Measurements from ENCODE around the gene PRKCH.

The PRKCH gene

GRCh38 chr14:61558271-61558670, 236.9 kb downstream of the PRKCH start:
- DNase-seq: no peak

DNA sequence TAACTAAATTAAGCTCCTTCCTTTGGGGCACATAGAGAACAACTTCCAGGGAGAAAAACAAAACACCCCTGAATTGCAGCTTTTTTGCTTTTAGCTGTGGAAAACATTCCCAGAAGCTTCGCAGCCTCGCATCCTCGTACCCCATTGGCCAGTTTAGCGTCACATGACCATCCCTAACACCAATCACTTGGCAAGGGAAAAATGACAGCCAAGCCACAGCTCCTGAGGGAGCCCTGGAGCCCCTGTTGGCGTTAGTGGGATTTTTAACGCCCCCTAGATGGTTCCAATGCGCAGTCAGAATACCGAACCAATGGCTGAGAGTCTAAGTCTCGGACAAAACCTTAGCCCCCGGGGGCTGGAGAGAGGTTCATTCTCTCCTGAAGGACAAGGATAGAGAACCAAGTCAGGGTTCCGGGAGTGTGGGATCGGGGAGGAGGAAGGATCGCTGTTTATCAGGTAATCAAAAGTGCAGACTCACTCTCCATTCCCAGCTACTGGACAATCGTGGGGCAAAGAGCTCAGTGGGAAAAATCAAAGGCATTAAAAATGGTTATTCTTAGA, 238.3 kb downstream of the PRKCH start:
- DNase-seq: no peak

DNA sequence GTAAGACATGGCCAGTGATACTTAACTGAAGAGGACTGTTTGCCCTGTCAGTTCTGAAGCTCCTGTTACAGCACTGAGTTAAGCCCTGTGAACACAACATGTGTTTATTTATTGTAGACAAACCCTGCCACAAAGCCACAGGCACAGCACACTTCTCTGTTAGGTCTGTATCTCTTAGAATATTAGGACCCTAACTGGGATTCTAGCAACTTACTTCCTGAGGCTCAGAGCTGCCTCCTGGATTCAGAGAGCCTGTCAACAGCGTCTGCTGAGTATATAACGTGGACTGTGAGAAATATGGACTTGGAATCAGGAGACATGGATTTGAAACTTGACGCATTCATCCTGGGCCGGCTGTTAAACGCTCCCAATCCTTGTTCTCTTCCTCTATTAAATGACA, 238.9 kb downstream of the PRKCH start:
- DNase-seq: no peak

DNA sequence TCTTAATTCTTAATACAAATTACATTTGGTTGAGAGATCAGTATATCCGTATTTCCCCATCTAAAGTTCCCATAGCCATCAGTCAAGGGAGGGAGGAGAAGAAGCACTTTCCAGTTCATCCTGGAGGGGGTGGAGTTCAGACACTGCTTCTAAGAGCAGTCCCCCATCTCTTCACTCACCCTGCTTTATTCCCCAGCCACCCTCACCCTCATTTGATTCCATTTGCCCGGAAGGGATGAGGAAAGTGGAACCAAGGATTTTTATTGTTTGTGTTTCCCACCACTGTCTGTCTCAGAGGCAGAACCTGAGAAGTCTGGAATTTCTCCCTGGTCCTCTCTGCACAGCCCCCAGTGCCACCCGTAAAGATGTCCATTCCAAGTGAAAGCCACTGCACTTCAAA, 239.7 kb downstream of the PRKCH start:
- DNase-seq: no peak

DNA sequence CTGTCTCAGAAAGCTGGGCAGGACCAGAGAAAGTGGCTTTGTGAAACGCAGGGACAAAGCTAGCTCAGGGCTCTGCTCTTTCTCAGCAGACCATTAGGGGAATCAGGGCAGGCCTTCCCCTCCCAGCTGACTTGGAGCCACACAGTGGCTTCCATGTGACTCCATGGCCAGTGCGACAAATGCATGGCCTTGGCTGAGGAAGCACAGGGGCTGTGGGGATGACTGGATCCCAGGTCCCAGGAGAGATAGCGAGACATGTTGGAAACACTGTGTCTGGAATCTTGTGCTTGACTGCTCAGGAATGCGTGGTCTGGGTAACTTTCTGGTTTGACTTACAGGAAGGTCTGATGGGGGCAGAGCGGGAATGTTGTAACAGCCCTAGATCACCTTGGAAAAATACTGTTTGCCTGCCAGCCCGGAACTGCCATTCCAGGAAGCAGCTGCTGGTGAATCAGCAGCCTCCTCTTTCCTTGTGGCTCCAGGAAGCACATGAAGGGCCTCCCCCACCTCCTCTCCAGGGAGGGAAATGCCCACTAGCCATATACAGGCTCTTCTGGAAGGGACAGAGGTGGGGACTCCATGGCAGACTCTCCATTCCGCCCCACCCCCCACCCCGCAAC, 240.4 kb downstream of the PRKCH start:
- no peak for DNase-seq

- no peak for DNase-seq
These were observed 241.2 kb downstream of the PRKCH start for GRCh38 chr14:61562321-61563161.

GRCh38 chr14:61563162-61563511, 241.8 kb downstream of the PRKCH start:
- DNase-seq: no peak

GRCh38 chr14:61563880-61564617, 242.7 kb downstream of the PRKCH start:
- no peak for DNase-seq

DNA sequence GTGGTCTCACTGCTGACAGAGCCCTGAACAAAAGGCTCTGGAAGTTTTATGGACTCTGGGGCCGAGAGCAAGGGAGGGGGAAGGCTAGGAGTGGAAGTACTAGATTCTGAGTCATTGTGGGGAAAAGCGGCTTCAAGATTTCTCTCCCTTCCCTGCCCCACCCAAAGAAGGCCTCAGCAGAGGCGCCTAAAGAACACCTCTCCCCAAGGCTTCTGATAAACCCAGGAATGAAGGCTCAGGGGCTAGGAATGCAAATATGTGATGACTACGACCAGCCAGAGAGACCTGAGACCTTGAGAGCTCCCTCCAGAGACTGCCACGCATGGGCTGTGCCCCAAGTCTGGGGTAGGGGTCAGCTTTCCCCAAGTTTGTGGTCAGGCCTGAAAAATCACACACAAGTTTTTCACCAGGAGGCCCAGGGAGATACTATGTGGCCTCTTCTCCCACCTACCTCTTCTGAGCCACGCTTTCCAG, 243.3 kb downstream of the PRKCH start:
- no peak for DNase-seq

DNA sequence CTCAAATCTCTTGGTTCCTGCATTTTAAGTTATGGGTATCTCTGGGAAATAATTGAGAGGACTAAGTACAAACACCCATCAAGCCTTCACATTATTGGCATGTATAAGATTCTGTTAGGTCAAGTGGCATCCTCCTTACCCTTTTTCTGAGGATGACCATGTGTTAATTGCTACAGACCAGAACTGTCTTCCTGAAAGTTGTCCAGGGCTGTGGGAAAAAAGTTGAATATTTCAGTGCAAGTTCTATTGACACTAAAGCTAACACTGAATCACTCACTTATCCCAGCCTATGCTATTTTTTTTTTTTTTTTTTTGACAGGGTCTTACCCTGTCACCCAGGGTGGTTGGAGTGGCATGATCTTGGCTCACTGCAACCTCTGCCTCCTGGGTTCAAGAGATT, 243.8 kb downstream of the PRKCH start:
- no peak for DNase-seq

DNA sequence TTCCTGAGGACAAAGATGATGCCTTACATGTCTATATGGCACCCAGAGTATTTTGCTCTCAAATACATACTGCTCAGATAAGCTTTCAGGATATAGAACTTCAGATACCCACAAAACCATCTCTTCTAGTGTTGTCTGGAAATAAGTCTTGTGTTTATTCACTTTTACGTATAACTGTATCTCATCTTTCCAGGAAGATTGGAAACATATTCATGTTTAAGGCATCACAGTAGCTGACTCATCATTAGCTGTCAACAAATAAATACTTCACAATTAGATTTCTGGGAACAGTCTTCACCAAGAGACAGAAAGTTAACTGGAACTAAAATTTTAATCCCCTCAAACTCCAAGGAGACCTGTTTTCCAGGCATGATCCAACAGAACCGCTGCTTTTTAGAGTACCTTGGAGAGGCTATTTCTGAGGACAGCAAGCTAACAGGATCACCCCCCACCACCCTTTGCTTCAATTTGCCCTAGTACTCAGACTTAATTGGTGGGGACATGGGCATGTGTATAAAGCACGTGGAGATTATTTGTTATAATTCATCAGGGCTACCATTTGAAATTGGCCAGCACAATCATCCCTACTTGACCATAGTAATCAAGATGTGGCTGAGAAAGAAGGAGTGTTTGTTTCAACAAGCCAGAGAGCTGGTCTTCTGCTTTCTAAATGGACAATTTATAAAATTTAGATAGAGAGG, 244.6 kb downstream of the PRKCH start:
- no peak for DNase-seq

DNA sequence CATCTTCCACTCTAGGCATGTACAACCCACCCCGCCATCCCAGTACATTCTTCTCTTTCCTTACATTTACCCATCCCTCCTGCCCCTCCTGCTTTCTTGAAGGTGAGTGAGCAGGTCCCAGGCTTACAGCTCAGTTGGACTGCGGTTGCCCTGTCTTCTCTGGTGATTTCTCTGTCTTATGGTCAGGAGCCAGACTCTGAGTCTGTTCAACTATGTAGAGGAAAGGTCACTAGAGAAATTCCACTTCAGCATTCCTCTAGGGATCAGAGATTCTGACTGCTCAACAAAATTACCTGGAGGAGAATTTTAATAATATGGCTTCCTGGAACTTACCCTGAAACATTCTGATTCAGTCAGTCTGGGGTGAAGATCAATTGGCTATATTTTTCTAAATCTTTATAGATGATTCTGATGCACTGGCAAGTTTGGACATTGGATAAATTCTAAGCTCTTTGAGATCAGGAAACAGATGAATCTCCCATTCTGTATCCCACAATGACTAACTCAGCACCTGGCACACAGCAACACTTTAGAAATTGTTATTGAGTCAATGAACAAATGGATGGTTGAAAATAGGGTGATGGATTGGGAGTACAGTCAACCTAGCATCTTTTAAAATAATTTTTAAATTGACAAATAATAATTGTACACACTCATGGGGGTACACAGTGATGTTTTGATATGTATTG, 245.3 kb downstream of the PRKCH start:
- DNase-seq: no peak

GRCh38 chr14:61567838-61568571, 246.6 kb downstream of the PRKCH start:
- no peak for DNase-seq

DNA sequence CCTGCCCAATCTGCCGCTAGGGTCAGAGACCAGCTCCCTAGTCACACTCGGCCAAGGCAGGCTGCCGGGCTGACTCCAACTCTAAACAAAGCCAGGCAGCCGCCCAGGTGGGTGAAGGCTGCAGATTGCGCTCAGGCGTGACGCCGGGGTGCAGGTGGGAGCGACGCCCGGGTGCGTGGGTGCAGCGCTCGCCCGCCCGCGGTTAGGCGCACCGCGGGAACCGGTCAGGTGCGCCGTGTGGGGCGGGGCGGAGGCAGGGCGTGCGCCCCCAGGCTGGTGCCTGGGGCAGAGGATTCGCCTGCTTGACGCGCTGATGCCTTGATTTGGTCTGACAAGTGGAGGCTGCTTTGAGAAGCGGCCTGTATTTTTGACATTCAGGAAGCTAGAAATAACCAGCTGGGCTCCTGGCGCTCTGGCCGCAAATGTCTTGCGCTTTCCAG, 247.2 kb downstream of the PRKCH start:
- DNase-seq: peak; percentile 77

DNA sequence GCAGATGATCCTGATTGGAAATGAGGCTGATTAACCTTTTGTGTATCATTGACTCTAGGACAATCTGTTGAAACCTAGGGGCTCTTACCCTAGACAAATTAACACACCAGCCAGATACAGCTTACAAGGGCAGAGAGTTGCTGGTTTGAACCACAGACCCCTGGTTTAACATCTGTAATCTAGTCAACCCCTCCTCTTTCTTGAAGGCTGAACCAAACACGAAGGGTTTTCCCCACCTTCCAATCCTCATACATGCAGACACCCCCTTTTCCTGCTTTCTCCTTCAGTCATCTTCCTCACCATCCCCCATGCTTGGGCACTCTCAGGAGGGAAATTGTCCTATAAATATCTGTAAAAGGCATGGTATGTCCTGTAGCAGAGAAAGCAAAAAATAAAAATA, 247.9 kb downstream of the PRKCH start:
- no peak for DNase-seq

- peak; percentile 72 for DNase-seq
These were observed 248.6 kb downstream of the PRKCH start for GRCh38 chr14:61569812-61570548.

GRCh38 chr14:61570549-61571290, 249.3 kb downstream of the PRKCH start:
- no peak for DNase-seq

GRCh38 chr14:61571917-61572316, 250.5 kb downstream of the PRKCH start:
- DNase-seq: no peak

DNA sequence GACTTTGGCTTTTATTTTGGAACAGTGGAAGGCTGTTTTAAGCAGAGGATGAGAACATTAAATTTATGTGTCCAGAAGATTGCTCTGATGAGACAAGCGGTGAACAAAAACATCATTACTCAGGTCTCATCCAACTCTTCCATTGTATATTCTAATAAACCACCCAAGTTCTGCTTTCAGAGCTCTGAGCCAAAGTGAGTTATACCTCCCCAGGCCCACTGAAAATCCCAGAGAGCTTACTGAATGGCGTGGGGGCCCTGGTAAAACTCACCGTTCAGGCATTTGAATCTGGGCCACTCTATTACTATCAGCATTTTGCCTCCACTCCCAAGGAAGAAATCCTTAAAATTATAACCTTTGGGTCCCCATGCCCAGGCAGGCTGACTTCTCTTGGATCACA, 251.9 kb downstream of the PRKCH start:
- no peak for DNase-seq

Data from activated CD8-positive, alpha-beta memory T cell treated with anti-CD3 and anti-CD28 coated beads, Interleukin-2, amount 50 U/mL, for 48 hours (primary cell).